Esophagus (tissue), 2 donors: ENCODE results near the gene SFXN2. TPM values are rescaled to one million over a fixed set of nuclear protein-coding genes. Genes with fewer than 3 reads are reported as not detected.
"Not testable (repeated sequence)": the region's sequence is repeated elsewhere in the genome, so short reads cannot be mapped to it uniquely, and the experiment has no call there.

Source experiments
- H3K27ac ChIP-seq, 2 donors: one replicate each; pipeline ENCODE4 v1.5.1; 2013; ENCODE audit warnings: low read depth in 2 of 2, mild to moderate bottlenecking in 2 of 2, inconsistent platforms in 1 of 2, low read length in 1 of 2, moderate library complexity in 1 of 2
- H3K27me3 ChIP-seq, 2 donors: one replicate each; pipeline ENCODE4 v1.6.1; 2013; ENCODE audit warnings: low read length in 2 of 2, control low read depth in 1 of 2, mild to moderate bottlenecking in 1 of 2; ENCODE audit not compliant: insufficient read depth in 2 of 2, control insufficient read depth in 1 of 2
- H3K36me3 ChIP-seq, 2 donors: one replicate each; pipeline ENCODE4 v1.6.1; 2013; ENCODE audit warnings: low read length in 1 of 2; ENCODE audit not compliant: control insufficient read depth in 2 of 2, insufficient read depth in 2 of 2
- H3K4me1 ChIP-seq, 2 donors: one replicate each; pipeline ENCODE4 v1.6.1; 2013; ENCODE audit warnings: low read length in 1 of 2; ENCODE audit not compliant: control insufficient read depth in 2 of 2, insufficient read depth in 2 of 2
- H3K4me3 ChIP-seq, 2 donors: one replicate each; pipeline ENCODE4 v1.5.1; 2013; ENCODE audit warnings: low read length in 2 of 2, mild to moderate bottlenecking in 2 of 2, low read depth in 1 of 2, moderate library complexity in 1 of 2
- H3K9me3 ChIP-seq, 2 donors: one replicate each; pipeline ENCODE4 v1.6.1; 2013; ENCODE audit warnings: mild to moderate bottlenecking in 2 of 2, low read depth in 1 of 2, low read length in 1 of 2, moderate library complexity in 1 of 2; ENCODE audit not compliant: control insufficient read depth in 2 of 2, insufficient read depth in 1 of 2
- WGBS, 2 donors: extraction: QIAGEN DNeasy Blood & Tissue Kit; methylation state at CpG; one replicate each; pipeline ENCODE4 v1.1.7; 2013; 5-methylcytosine and 5-hydroxymethylcytosine counted together
- polyA plus RNA-seq, 2 donors: library from polyadenylated mRNA; stranded (reverse); fragments of 200-250 nt; gene quantifications; one replicate each; pipeline ENCODE4 v1.2.3, GENCODE V29; 2013
- donor health status: healthy with polysubstance abuse.
- donor health status: Bipolar disorder and iron deficiency.

Gene SFXN2
- polyA plus RNA-seq, 2 donors, result 3.5 to 5.7 TPM

DNA sequence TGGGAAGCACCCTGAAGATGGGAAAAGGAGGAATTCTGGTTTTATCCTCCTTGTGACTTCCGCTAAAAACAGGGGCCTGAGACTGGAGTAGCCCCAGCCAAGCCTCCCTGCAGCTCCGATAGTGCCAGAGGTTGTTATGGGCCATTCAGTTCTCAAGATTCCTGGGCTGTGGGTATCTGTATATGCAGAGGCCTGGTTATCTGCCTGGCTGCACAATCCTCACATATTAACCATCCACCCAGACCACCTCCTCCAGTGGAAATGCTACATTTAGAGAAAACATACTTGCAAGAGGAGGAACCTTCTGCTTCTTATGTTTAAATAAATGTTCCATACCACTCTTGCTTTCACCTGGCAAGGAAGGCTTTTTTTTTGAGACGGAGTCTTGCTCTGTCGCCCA lies 34.8 kb upstream of the SFXN2 start:
- peaks cover 8 to 9% of the 10 kb centered on the region in 2 donors for H3K4me1 ChIP-seq
- H3K9me3 ChIP-seq, result no peaks in the 10 kb centered on the region
- WGBS, 2 donors, result 93 to 96% methylated on average over 4 of the region's 4 CpGs
- H3K36me3 ChIP-seq, result no peaks in the 10 kb centered on the region
- no peak overlapping the region for H3K4me3 ChIP-seq
- no peak overlapping the region for H3K27ac ChIP-seq
- no peaks in the 10 kb centered on the region for H3K27me3 ChIP-seq

- H3K4me1 ChIP-seq, result peaks cover 3 to 4% of the 10 kb centered on the region in 2 donors
- no peaks in the 10 kb centered on the region for H3K27me3 ChIP-seq
- no peak overlapping the region for H3K4me3 ChIP-seq
- H3K27ac ChIP-seq, result no peak overlapping the region
- WGBS, 2 donors, result 74 to 80% methylated on average over 5 of the region's 5 CpGs
- peaks cover 0 to 4% of the 10 kb centered on the region in 2 donors for H3K36me3 ChIP-seq
- no peaks in the 10 kb centered on the region for H3K9me3 ChIP-seq
These were observed 32.7 kb upstream of the SFXN2 start for GRCh38 chr10:102681696-102682095.

DNA sequence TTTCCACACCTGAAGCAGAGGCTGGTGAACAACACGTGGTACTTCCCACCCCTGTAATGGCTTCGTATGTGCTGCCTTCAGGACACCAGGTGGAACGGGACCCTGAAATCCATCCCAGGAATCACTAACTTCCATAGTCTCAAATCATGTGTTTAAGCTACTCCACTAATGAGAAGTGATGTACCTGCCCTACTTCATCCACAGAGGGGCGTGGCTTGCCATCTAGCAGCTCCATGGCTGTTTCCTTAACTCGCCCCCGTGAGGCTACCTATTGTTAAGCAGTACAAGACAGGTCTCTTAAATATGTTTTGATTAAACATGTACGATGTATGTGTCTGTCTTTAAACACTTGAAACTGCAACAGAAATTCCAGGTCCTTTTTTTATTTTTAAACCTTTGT lies 32.0 kb upstream of the SFXN2 start:
- Histone ChIP-seq H3K27me3 (no peaks in the 10 kb centered on the region), H3K27ac (no peak overlapping the region), H3K9me3 (no peaks in the 10 kb centered on the region), H3K4me1 (peaks cover 3 to 4% of the 10 kb centered on the region in 2 donors), H3K36me3 (peaks cover 0 to 4% of the 10 kb centered on the region in 2 donors), H3K4me3 (no peak overlapping the region)
- 86 to 88% methylated on average over 7 of the region's 7 CpGs for WGBS, 2 donors

GRCh38 chr10:102682981-102683380 lies 31.5 kb upstream of the SFXN2 start:
- Histone ChIP-seq H3K4me1 (peaks cover 3 to 4% of the 10 kb centered on the region in 2 donors), H3K36me3 (peaks cover 0 to 4% of the 10 kb centered on the region in 2 donors), H3K9me3 (no peaks in the 10 kb centered on the region), H3K27ac (no peak overlapping the region), H3K27me3 (no peaks in the 10 kb centered on the region), H3K4me3 (no peak overlapping the region)
- 89 to 94% methylated on average over 4 of the region's 4 CpGs for WGBS, 2 donors

DNA sequence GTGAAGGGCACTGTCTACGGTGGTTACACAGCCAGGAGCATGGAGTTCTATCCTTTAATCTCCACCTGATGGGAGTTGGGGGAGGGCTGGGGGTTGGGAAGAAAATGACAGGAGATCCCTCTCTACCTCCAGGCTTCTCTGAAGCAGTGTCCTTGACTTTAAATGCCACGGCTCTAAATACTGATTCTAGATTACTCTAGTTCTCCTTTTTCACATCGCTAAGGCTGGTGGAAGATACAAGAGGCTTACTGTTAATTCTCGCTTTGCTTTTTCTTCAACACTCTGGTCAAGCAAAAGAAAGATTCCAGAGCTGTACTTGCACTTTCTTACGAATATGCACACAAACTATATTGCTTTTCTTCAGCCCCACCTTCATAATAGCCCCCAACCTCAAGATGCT lies 30.7 kb upstream of the SFXN2 start:
- H3K4me1 ChIP-seq, result peaks cover 3% of the 10 kb centered on the region in 2 donors
- H3K36me3 ChIP-seq, result peaks cover 0 to 4% of the 10 kb centered on the region in 2 donors
- WGBS, 2 donors, result 92% methylated on average over 5 of the region's 5 CpGs
- no peak overlapping the region for H3K4me3 ChIP-seq
- no peaks in the 10 kb centered on the region for H3K27me3 ChIP-seq
- no peak overlapping the region for H3K27ac ChIP-seq
- no peaks in the 10 kb centered on the region for H3K9me3 ChIP-seq

DNA sequence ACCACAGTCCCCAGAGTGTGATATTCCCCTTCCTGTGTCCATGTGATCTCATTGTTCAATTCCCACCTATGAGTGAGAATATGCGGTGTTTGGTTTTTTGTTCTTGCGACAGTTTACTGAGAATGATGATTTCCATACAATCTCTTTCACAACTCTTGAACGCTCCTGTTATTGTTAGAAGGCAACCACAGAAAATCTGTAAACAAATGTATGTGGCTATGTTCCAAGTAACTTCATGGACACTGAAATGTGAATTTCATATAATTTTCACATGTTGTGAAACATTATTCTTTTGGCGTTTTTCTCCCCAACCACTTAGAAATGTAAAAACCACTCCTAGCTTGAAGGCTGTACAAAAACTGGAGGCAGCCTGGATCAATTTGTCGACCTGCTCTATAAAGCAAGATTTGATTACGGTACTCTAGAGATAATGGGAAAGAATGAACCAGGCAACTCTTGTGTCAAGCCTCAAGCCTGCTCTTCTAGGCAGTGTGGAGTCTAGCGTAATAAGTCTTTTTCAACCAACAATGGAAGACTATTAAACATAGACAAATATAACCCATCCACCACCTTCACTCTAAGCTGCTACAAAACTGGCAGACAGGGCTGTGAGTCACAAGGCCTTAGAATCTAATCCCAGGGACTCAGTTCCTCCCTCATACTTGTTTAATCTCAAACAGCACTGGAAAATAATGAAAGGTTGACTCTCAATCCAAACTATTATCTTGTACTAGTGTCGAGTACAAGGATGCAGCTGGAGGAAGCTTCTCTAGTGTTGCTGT lies 23.0 kb upstream of the SFXN2 start:
- 65 to 71% methylated on average over 8 of the region's 8 CpGs for WGBS, 2 donors
- Histone ChIP-seq H3K27ac (no peak overlapping the region), H3K27me3 (no peaks in the 10 kb centered on the region), H3K4me1 (no peaks in the 10 kb centered on the region), H3K36me3 (no peaks in the 10 kb centered on the region), H3K4me3 (no peak overlapping the region), H3K9me3 (no peaks in the 10 kb centered on the region)

DNA sequence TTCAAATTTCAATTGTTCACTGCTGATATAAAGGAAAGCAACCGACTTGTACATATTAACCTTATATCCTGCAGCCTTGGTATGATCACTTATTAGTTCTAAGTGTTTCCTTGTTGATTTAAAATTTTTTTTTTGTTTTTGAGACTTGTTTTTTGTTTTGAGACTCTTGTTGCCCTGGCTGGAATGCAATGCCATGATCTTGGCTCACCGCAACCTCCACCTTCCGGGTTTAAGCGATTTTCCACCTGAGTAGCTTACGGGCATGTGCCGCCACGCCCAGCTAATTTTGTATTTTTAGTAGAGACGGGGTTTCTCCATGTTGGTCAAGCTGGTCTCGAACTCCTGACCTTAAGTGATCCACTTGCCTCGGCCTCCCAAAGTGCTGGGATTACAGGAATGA lies 19.0 kb upstream of the SFXN2 start:
- not testable (repeated sequence) for H3K27ac ChIP-seq, H3K27me3 ChIP-seq, H3K9me3 ChIP-seq, H3K4me1 ChIP-seq, H3K36me3 ChIP-seq, H3K4me3 ChIP-seq
- WGBS, 2 donors, result 94 to 96% methylated on average over 10 of the region's 10 CpGs

GRCh38 chr10:102696736-102697135 lies 17.7 kb upstream of the SFXN2 start:
- Histone ChIP-seq H3K27ac (no peak overlapping the region), H3K36me3 (peaks cover 0 to 9% of the 10 kb centered on the region in 2 donors), H3K4me3 (no peak overlapping the region), H3K4me1 (no peaks in the 10 kb centered on the region), H3K9me3 (no peaks in the 10 kb centered on the region), H3K27me3 (no peaks in the 10 kb centered on the region)
- 60 to 76% methylated on average over 3 of the region's 3 CpGs for WGBS, 2 donors

- peaks cover 0 to 9% of the 10 kb centered on the region in 2 donors for H3K36me3 ChIP-seq
- H3K9me3 ChIP-seq, result no peaks in the 10 kb centered on the region
- no peaks in the 10 kb centered on the region for H3K4me1 ChIP-seq
- H3K27ac ChIP-seq, result no peak overlapping the region
- 69 to 80% methylated on average over 2 of the region's 2 CpGs for WGBS, 2 donors
- H3K27me3 ChIP-seq, result no peaks in the 10 kb centered on the region
- no peak overlapping the region for H3K4me3 ChIP-seq
These were observed 15.5 kb upstream of the SFXN2 start for GRCh38 chr10:102698894-102699293.

GRCh38 chr10:102701272-102701671 lies 13.2 kb upstream of the SFXN2 start:
- 73 to 84% methylated on average over 3 of the region's 3 CpGs for WGBS, 2 donors

More at GRCh38 chr10:102701272-102701671, 13.2 kb upstream of the SFXN2 start:
- H3K27ac ChIP-seq, result no peak overlapping the region
- peaks cover 0 to 9% of the 10 kb centered on the region in 2 donors for H3K36me3 ChIP-seq
- no peaks in the 10 kb centered on the region for H3K27me3 ChIP-seq
- H3K9me3 ChIP-seq, result no peaks in the 10 kb centered on the region
- H3K4me1 ChIP-seq, result no peaks in the 10 kb centered on the region
- no peak overlapping the region for H3K4me3 ChIP-seq
